Measurements from ENCODE around the gene SHISA6. TPM values are rescaled to one million over a fixed set of nuclear protein-coding genes. Genes with fewer than 3 reads are reported as not detected.

Gene SHISA6
- total RNA-seq, 1 experiment from 2014 or later = 40.0 TPM

DNA sequence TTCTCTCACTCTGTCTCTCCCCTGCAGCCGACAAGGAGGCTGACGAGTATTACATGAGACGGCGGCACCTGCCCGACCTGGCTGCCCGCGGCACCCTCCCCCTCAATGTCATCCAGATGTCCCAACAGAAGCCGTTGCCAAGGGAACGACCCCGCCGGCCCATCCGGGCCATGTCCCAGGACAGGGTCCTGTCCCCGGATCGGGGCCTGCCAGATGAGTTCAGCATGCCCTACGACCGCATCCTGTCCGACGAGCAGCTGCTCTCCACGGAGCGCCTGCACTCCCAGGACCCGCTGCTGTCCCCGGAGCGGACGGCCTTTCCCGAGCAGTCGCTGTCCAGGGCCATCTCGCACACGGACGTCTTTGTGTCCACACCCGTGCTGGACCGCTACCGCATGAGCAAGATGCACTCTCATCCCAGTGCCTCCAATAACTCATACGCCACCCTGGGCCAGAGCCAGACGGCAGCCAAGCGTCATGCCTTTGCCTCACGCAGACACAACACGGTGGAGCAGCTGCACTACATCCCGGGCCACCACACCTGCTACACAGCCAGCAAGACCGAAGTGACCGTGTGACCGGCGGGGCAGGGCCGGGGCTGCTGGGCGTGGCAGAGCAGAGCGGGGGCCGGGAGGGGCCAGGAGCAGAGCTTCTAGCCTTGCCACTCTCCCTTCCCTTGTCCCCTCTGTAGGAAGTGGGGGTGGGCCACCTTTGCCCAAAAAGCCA lies 316.9 kb downstream of the SHISA6 start:
- no TSS peak for BruUV-seq (replicated peaks)
- Histone ChIP-seq H3K9me3 (ENCODE audit: low read depth, low read length, poor library complexity, severe bottlenecking) (no peaks in the 10 kb centered on the region), H3K27me3 (replicated peaks; ENCODE audit: insufficient read depth, low read depth, low read length, poor library complexity) (no peaks in the 10 kb centered on the region), H3K27ac (ENCODE audit: low read depth, low read length, poor library complexity, severe bottlenecking) (no peak overlapping the region), H3K4me1 (ENCODE audit: insufficient read depth, low read length, poor library complexity, severe bottlenecking) (peaks cover 1% of the 10 kb centered on the region), H3K36me3 (ENCODE audit: insufficient read depth, low read length, poor library complexity, severe bottlenecking) (no peaks in the 10 kb centered on the region), H3K4me3 (ENCODE audit: low read depth, low read length, poor library complexity, severe bottlenecking) (no peak overlapping the region)
- DNase-seq (ENCODE audit: low spot score) = no peak
- TF ChIP-seq EZH2 (IDR thresholded peaks at IDR 0.05; ENCODE audit: borderline replicate concordance, low read depth, low read length, poor library complexity, severe bottlenecking) = no peak
- TF ChIP-seq, protein P1, sequence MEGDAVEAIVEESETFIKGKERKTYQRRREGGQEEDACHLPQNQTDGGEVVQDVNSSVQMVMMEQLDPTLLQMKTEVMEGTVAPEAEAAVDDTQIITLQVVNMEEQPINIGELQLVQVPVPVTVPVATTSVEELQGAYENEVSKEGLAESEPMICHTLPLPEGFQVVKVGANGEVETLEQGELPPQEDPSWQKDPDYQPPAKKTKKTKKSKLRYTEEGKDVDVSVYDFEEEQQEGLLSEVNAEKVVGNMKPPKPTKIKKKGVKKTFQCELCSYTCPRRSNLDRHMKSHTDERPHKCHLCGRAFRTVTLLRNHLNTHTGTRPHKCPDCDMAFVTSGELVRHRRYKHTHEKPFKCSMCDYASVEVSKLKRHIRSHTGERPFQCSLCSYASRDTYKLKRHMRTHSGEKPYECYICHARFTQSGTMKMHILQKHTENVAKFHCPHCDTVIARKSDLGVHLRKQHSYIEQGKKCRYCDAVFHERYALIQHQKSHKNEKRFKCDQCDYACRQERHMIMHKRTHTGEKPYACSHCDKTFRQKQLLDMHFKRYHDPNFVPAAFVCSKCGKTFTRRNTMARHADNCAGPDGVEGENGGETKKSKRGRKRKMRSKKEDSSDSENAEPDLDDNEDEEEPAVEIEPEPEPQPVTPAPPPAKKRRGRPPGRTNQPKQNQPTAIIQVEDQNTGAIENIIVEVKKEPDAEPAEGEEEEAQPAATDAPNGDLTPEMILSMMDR (conservative IDR thresholded peaks at IDR 0.05; ENCODE audit: low read depth, low read length) = no peak
- ChIA-PET CTCF (no interaction called here), POLR2A (ENCODE audit: low non-redundant PET) (no interaction called here)
- intact Hi-C loops (cut with micrococcal nuclease; ENCODE audit: unreplicated experiment) = no loop called here

- DNase-seq (ENCODE audit: low spot score) = no peak
- no peak for TF ChIP-seq EZH2 (IDR thresholded peaks at IDR 0.05; ENCODE audit: borderline replicate concordance, low read depth, low read length, poor library complexity, severe bottlenecking)
- TF ChIP-seq, protein P1 (conservative IDR thresholded peaks at IDR 0.05; ENCODE audit: low read depth, low read length) = no peak
- H3K36me3 ChIP-seq (ENCODE audit: insufficient read depth, low read length, poor library complexity, severe bottlenecking) = no peaks in the 10 kb centered on the region
- intact Hi-C loops (cut with micrococcal nuclease; ENCODE audit: unreplicated experiment) = no loop called here
- no peaks in the 10 kb centered on the region for H3K4me1 ChIP-seq (ENCODE audit: insufficient read depth, low read length, poor library complexity, severe bottlenecking)
- no peak overlapping the region for H3K4me3 ChIP-seq (ENCODE audit: low read depth, low read length, poor library complexity, severe bottlenecking)
- BruUV-seq (replicated peaks) = no TSS peak
- ChIA-PET CTCF (no interaction called here), POLR2A (ENCODE audit: low non-redundant PET) (no interaction called here)
- H3K27ac ChIP-seq (ENCODE audit: low read depth, low read length, poor library complexity, severe bottlenecking) = no peak overlapping the region
- no peaks in the 10 kb centered on the region for H3K27me3 ChIP-seq (replicated peaks; ENCODE audit: insufficient read depth, low read depth, low read length, poor library complexity)
- H3K9me3 ChIP-seq (ENCODE audit: low read depth, low read length, poor library complexity, severe bottlenecking) = no peaks in the 10 kb centered on the region
Measured at GRCh38 chr17:11558681-11559234, 317.7 kb downstream of the SHISA6 start.

GRCh38 chr17:11559601-11560000 lies 318.6 kb downstream of the SHISA6 start:
- POLR2A ChIA-PET (ENCODE audit: low non-redundant PET) = no interaction called here
- CTCF ChIA-PET = no interaction called here
- Histone ChIP-seq H3K9me3 (ENCODE audit: low read depth, low read length, poor library complexity, severe bottlenecking) (no peaks in the 10 kb centered on the region), H3K27me3 (replicated peaks; ENCODE audit: insufficient read depth, low read depth, low read length, poor library complexity) (no peaks in the 10 kb centered on the region), H3K36me3 (ENCODE audit: insufficient read depth, low read length, poor library complexity, severe bottlenecking) (no peaks in the 10 kb centered on the region), H3K4me3 (ENCODE audit: low read depth, low read length, poor library complexity, severe bottlenecking) (no peak overlapping the region), H3K27ac (ENCODE audit: low read depth, low read length, poor library complexity, severe bottlenecking) (no peak overlapping the region), H3K4me1 (ENCODE audit: insufficient read depth, low read length, poor library complexity, severe bottlenecking) (peaks cover 8% of the 10 kb centered on the region)
- no TSS peak for BruUV-seq (replicated peaks)
- TF ChIP-seq EZH2 (IDR thresholded peaks at IDR 0.05; ENCODE audit: borderline replicate concordance, low read depth, low read length, poor library complexity, severe bottlenecking) = no peak
- TF ChIP-seq, protein P1 (conservative IDR thresholded peaks at IDR 0.05; ENCODE audit: low read depth, low read length) = no peak
- DNase-seq (ENCODE audit: low spot score) = no peak
- intact Hi-C loops (cut with micrococcal nuclease; ENCODE audit: unreplicated experiment) = no loop called here

All from A673 (cell line).